Measurements from ENCODE around the gene DYDC1. TPM values are rescaled to one million over a fixed set of nuclear protein-coding genes. Genes with fewer than 3 reads are reported as not detected.

Gene DYDC1
- total RNA-seq, 3 donors from 2014 or later (not counting 1 experiment from before 2014, with no cell fraction given): not detected

DNA sequence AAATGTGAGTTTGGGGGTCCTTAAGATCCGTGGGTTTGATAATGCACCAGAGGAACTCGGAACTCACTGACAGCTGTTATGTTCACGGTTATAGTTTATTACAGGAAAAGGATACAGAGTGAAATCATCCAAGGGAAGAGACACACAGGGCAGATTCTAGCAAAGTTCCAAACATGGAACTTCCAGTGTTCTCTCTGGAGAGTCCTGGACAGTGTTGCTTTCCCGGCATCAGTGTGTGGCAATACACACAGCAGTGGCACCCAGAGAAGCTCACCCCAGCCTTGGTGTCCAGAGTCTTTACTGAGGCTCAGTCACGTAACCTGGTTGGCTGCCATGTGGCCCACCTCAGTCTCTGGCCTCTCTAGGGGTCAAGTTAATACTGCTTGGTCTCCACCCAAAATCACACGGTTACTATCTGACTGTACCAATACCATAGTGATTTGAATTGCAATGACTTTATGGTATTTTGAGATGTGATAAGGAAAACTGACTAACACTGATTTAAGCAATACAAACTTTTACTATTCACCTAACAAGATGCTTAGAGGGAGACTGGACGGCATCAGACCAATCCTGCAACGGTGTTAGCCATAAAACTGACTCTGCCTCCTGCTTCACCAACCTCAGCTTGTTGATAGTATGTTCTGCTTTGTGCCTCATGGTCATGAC, 43.7 kb upstream of the DYDC1 start:
- Mint-ChIP-seq H3K27ac (no peak overlapping the region), H3K27me3 (ENCODE audit: low read depth in 2 of 2) (peaks cover 0 to 6% of the 10 kb centered on the region in 2 donors), H3K9me3 (no peaks in the 10 kb centered on the region), H3K4me1 (no peaks in the 10 kb centered on the region), H3K36me3 (no peaks in the 10 kb centered on the region), H3K4me3 (no peak overlapping the region)
- ATAC-seq: no peak
- no peak for DNase-seq
- WGBS (ENCODE audit: insufficient coverage): 64% methylated on average over 7 of the region's 8 CpGs
- Histone ChIP-seq H3K9me3 (ENCODE audit: control insufficient read depth, insufficient read depth, low read length) (no peaks in the 10 kb centered on the region), H3K4me3 (ENCODE audit: low read length) (no peak overlapping the region), H3K27ac (ENCODE audit: low read length) (no peak overlapping the region), H3K36me3 (ENCODE audit: control insufficient read depth, insufficient read depth, low read length) (no peaks in the 10 kb centered on the region), H3K27me3 (ENCODE audit: control insufficient read depth, insufficient read depth, low read length) (no peaks in the 10 kb centered on the region), H3K4me1 (ENCODE audit: control insufficient read depth, insufficient read depth, low read length) (no peaks in the 10 kb centered on the region)
- TF ChIP-seq CTCF (IDR thresholded peaks at IDR 0.05): no peak
- intact Hi-C loops (cut with micrococcal nuclease): no loop called here

- Mint-ChIP-seq H3K4me3 (no peak overlapping the region), H3K27me3 (ENCODE audit: low read depth in 2 of 2) (peaks cover 0 to 10% of the 10 kb centered on the region in 2 donors), H3K9me3 (no peaks in the 10 kb centered on the region), H3K27ac (no peak overlapping the region), H3K4me1 (no peaks in the 10 kb centered on the region), H3K36me3 (no peaks in the 10 kb centered on the region)
- DNase-seq: no peak
- H3K27ac ChIP-seq (ENCODE audit: low read length): no peak overlapping the region
- WGBS (ENCODE audit: insufficient coverage): 96% methylated on average over 2 of the region's 2 CpGs
- intact Hi-C loops (cut with micrococcal nuclease): no loop called here
- no peak for ATAC-seq
- no peaks in the 10 kb centered on the region for H3K27me3 ChIP-seq (ENCODE audit: control insufficient read depth, insufficient read depth, low read length)
- no peaks in the 10 kb centered on the region for H3K36me3 ChIP-seq (ENCODE audit: control insufficient read depth, insufficient read depth, low read length)
- no peak overlapping the region for H3K4me3 ChIP-seq (ENCODE audit: low read length)
- TF ChIP-seq CTCF (IDR thresholded peaks at IDR 0.05): no peak
- no peaks in the 10 kb centered on the region for H3K9me3 ChIP-seq (ENCODE audit: control insufficient read depth, insufficient read depth, low read length)
- H3K4me1 ChIP-seq (ENCODE audit: control insufficient read depth, insufficient read depth, low read length): no peaks in the 10 kb centered on the region
Measured at GRCh38 chr10:80397014-80397413, 40.5 kb upstream of the DYDC1 start.

GRCh38 chr10:80394358-80394916, 37.9 kb upstream of the DYDC1 start:
- Mint-ChIP-seq H3K9me3 (no peaks in the 10 kb centered on the region), H3K4me1 (no peaks in the 10 kb centered on the region), H3K27ac (no peak overlapping the region), H3K4me3 (no peak overlapping the region), H3K36me3 (no peaks in the 10 kb centered on the region), H3K27me3 (ENCODE audit: low read depth in 2 of 2) (peaks cover 0 to 14% of the 10 kb centered on the region in 2 donors)
- Histone ChIP-seq H3K9me3 (ENCODE audit: control insufficient read depth, insufficient read depth, low read length) (no peaks in the 10 kb centered on the region), H3K27ac (ENCODE audit: low read length) (no peak overlapping the region), H3K4me1 (ENCODE audit: control insufficient read depth, insufficient read depth, low read length) (no peaks in the 10 kb centered on the region), H3K36me3 (ENCODE audit: control insufficient read depth, insufficient read depth, low read length) (no peaks in the 10 kb centered on the region), H3K27me3 (ENCODE audit: control insufficient read depth, insufficient read depth, low read length) (no peaks in the 10 kb centered on the region), H3K4me3 (ENCODE audit: low read length) (no peak overlapping the region)
- DNase-seq (no peak), ATAC-seq (no peak)
- TF ChIP-seq CTCF (IDR thresholded peaks at IDR 0.05): no peak
- WGBS (ENCODE audit: insufficient coverage): 93% methylated on average over 2 of the region's 2 CpGs
- intact Hi-C loops (cut with micrococcal nuclease): no loop called here

- Mint-ChIP-seq H3K4me1 (no peaks in the 10 kb centered on the region), H3K27me3 (ENCODE audit: low read depth in 2 of 2) (peaks cover 0 to 14% of the 10 kb centered on the region in 2 donors), H3K9me3 (no peaks in the 10 kb centered on the region), H3K27ac (no peak overlapping the region), H3K36me3 (no peaks in the 10 kb centered on the region), H3K4me3 (no peak overlapping the region)
- no peaks in the 10 kb centered on the region for H3K27me3 ChIP-seq (ENCODE audit: control insufficient read depth, insufficient read depth, low read length)
- intact Hi-C loops (cut with micrococcal nuclease): no loop called here
- no peak for DNase-seq
- no peaks in the 10 kb centered on the region for H3K9me3 ChIP-seq (ENCODE audit: control insufficient read depth, insufficient read depth, low read length)
- no peaks in the 10 kb centered on the region for H3K36me3 ChIP-seq (ENCODE audit: control insufficient read depth, insufficient read depth, low read length)
- ATAC-seq: no peak
- H3K4me1 ChIP-seq (ENCODE audit: control insufficient read depth, insufficient read depth, low read length): peaks cover 2% of the 10 kb centered on the region
- no peak for TF ChIP-seq CTCF (IDR thresholded peaks at IDR 0.05)
- no peak overlapping the region for H3K4me3 ChIP-seq (ENCODE audit: low read length)
- H3K27ac ChIP-seq (ENCODE audit: low read length): no peak overlapping the region
- WGBS (ENCODE audit: insufficient coverage): 89% methylated on average over 6 of the region's 6 CpGs
Measured at GRCh38 chr10:80392250-80392649, 35.7 kb upstream of the DYDC1 start.

Measured in natural killer cell (primary cell).